ENCODE data around the gene DRC7. TPM values are rescaled to one million over a fixed set of nuclear protein-coding genes. Genes with fewer than 3 reads are reported as not detected.

Gene DRC7
- total and polyA plus RNA-seq, 10 donors = 0.03 to 2.1 (median 0.15) TPM; not detected in 4

DNA sequence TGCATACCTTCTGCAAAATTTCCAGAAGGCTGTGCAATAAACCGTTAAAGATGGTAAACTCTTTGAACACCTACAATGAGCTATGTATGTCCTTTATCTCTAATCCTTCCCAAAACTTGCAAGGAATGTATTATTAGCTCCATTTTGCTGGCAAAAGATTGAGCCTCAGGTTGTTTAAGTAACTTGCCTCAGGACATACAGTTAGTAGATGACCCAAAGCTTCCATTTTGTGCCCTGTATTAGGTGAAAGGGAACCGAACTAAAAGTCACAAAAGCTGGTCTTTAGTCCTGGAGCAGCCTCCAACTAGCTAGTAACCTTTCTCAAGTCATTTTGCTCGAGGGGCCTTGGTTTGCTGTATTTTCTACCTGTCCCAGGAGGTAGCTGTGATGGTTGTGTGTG is 22.2 kb upstream of the DRC7 start:
- H3K36me3 ChIP-seq = peaks cover 0 to 33% (median 0%) of the 10 kb centered on the region in 6 donors
- peaks cover 0 to 9% (median 0%) of the 10 kb centered on the region in 7 donors for H3K27me3 ChIP-seq (replicated peaks in 1 of 7)
- TF ChIP-seq CTCF (IDR thresholded peaks at IDR 0.05 in 8 of 11, conservative IDR thresholded peaks at IDR 0.05 in 3 of 11) = no peak
- TF ChIP-seq POLR2A (IDR thresholded peaks at IDR 0.05) = no peak
- no peak for TF ChIP-seq POLR2AphosphoS5 (IDR thresholded peaks at IDR 0.05)
- no peak for DNase-seq
- no peak overlapping the region for H3K4me3 ChIP-seq
- H3K9me3 ChIP-seq = no peaks in the 10 kb centered on the region
- H3K4me1 ChIP-seq = peaks cover 0 to 42% (median 2%) of the 10 kb centered on the region in 6 donors
- 59 to 87% (median 77%) methylated on average over 3 of the region's 3 CpGs for WGBS, 5 donors
- intact Hi-C loops (cut with DNase I; ENCODE audit: low total_unique reads) = no loop called here
- peak overlapping the region in 1 of 8 donors; percentile 81 for H3K27ac ChIP-seq

DNA sequence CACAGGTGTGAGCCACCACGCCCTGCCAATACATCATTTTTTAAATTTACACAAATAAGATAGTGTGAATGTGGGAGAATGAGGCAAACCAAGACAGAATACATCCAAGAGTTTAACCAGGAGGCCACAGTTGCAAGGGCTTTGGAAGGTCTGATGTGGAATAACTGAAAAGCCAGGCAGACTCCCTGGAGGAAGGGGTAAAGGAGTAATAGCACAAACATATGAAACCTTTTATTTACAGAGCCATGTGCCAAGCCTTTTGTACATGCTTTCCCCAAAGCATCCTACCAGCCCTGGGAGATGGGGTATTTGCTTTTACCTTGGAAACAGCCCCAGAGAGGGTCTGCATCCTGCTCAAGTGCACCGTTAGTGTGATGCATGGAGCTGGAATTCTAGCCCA is 21.8 kb upstream of the DRC7 start:
- H3K27ac ChIP-seq = peak overlapping the region in 1 of 8 donors; percentile 81
- TF ChIP-seq POLR2A (IDR thresholded peaks at IDR 0.05) (no peak), CTCF (IDR thresholded peaks at IDR 0.05 in 8 of 11, conservative IDR thresholded peaks at IDR 0.05 in 3 of 11) (no peak), POLR2AphosphoS5 (IDR thresholded peaks at IDR 0.05) (no peak)
- no peak overlapping the region for H3K4me3 ChIP-seq
- H3K27me3 ChIP-seq (replicated peaks in 1 of 7) = peaks cover 0 to 5% (median 0%) of the 10 kb centered on the region in 7 donors
- intact Hi-C loops (cut with DNase I; ENCODE audit: low total_unique reads) = no loop called here
- H3K4me1 ChIP-seq = peaks cover 0 to 42% (median 3%) of the 10 kb centered on the region in 6 donors
- DNase-seq = no peak
- peaks cover 0 to 37% (median 0%) of the 10 kb centered on the region in 6 donors for H3K36me3 ChIP-seq
- WGBS, 5 donors = 82 to 92% (median 92%) methylated on average over 2 of the region's 2 CpGs
- no peaks in the 10 kb centered on the region for H3K9me3 ChIP-seq

- H3K36me3 ChIP-seq = peaks cover 0 to 64% (median 0%) of the 10 kb centered on the region in 6 donors
- DNase-seq = no peak
- H3K27me3 ChIP-seq (replicated peaks in 1 of 7) = no peaks in the 10 kb centered on the region
- TF ChIP-seq POLR2A (IDR thresholded peaks at IDR 0.05) (no peak), POLR2AphosphoS5 (IDR thresholded peaks at IDR 0.05) (peak in 1 of 3 donors; percentile 9)
- no peaks in the 10 kb centered on the region for H3K9me3 ChIP-seq
- H3K4me1 ChIP-seq = peaks cover 0 to 55% (median 6%) of the 10 kb centered on the region in 6 donors
- H3K4me3 ChIP-seq = no peak overlapping the region
- intact Hi-C loops (cut with DNase I; ENCODE audit: low total_unique reads) = no loop called here
- H3K27ac ChIP-seq = peak overlapping the region in 5 of 8 donors; percentile 41 to 81 (median 48)
- WGBS, 5 donors = 45 to 71% (median 54%) methylated on average over 12 of the region's 12 CpGs
Measured at GRCh38 chr16:57675741-57676551, 18.7 kb upstream of the DRC7 start.

DNA sequence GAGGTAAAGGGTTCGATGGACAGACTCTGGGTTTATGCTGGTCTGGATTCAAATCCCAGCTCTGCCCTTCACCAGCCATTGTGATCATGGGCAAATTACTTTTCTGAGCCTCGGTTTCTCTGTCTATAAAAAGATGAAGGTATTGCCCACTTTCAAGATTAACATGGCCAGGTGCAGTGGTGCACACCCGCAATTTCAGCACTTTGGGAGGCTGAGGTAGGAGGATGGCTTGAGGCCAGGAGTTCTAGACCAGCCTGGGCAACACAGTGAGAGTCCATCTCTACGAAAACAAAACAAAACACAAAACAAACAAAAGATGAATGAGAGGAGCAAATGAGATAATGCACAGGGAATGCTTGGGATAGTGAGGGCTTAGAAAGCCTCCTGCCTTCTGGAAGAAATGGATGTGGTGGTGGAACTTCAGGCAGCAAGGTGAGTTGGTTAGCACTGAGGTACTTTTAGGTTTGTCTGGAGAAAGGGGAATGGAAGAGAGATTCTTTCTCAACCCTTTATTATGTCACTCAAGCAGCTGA is 18.0 kb upstream of the DRC7 start:
- no peaks in the 10 kb centered on the region for H3K27me3 ChIP-seq (replicated peaks in 1 of 7)
- H3K27ac ChIP-seq = peak overlapping the region in 3 of 8 donors; percentile 48 to 81 (median 73)
- no peak for DNase-seq
- TF ChIP-seq POLR2AphosphoS5 (IDR thresholded peaks at IDR 0.05) (no peak), CTCF (IDR thresholded peaks at IDR 0.05 in 8 of 11, conservative IDR thresholded peaks at IDR 0.05 in 3 of 11) (no peak), POLR2A (IDR thresholded peaks at IDR 0.05) (no peak)
- WGBS, 5 donors = 81 to 89% (median 85%) methylated on average over 4 of the region's 4 CpGs
- peaks cover 0 to 49% (median 6%) of the 10 kb centered on the region in 6 donors for H3K4me1 ChIP-seq
- H3K9me3 ChIP-seq = no peaks in the 10 kb centered on the region
- H3K4me3 ChIP-seq = no peak overlapping the region
- intact Hi-C loops (cut with DNase I; ENCODE audit: low total_unique reads) = no loop called here
- H3K36me3 ChIP-seq = peaks cover 0 to 66% (median 0%) of the 10 kb centered on the region in 6 donors

Measured in spleen (tissue), 11 donors.